Cardiac muscle cell (in vitro differentiated cells and primary cell): ENCODE results near the gene CCDC27. TPM values are rescaled to one million over a fixed set of nuclear protein-coding genes. Genes with fewer than 3 reads are reported as not detected.
"Not testable (repeated sequence)": the region's sequence is repeated elsewhere in the genome, so short reads cannot be mapped to it uniquely, and the experiment has no call there.

Experiments used
- DNase-seq, 2 donors: peaks; one replicate each; pipeline versions ENCODE4 v3.0.0 to v3.0.0-alpha.2; 2010 to 2017; ENCODE audit warnings: low read depth in 1 of 2, low spot score in 1 of 2
- H3K27ac ChIP-seq: fragments of 200-600 bp; sonication (generic); 2 replicates; pipeline ENCODE4 v1.5.1; 2016
- H3K27me3 ChIP-seq: fragments of 200-600 bp; sonication (generic); 2 replicates; pipeline ENCODE4 v1.6.0; 2016; ENCODE audit warnings: control low read depth
- H3K36me3 ChIP-seq: fragments of 200-600 bp; sonication (generic); 2 replicates; pipeline ENCODE4 v1.5.1; 2016; ENCODE audit warnings: control low read depth
- H3K4me1 ChIP-seq: fragments of 200-600 bp; sonication (generic); 2 replicates; pipeline ENCODE4 v1.8.1; 2017; ENCODE audit warnings: low read depth, mild to moderate bottlenecking, mixed run types
- H3K4me3 ChIP-seq: fragments of 200-600 bp; sonication (generic); 2 replicates; pipeline ENCODE4 v1.5.1; 2016; ENCODE audit warnings: mild to moderate bottlenecking
- H3K9me3 ChIP-seq: fragments of 200-600 bp; sonication (generic); 2 replicates; pipeline ENCODE4 v1.5.1; 2017; ENCODE audit warnings: low read depth, mild to moderate bottlenecking, control low read depth
- CTCF ChIP-seq: IDR thresholded peaks from 2 replicates; pipeline ENCODE4 v1.5.1; 2012; ENCODE audit warnings: low read depth, mild to moderate bottlenecking, low read length
- polyA plus RNA-seq: library from polyadenylated mRNA; unstranded; fragments of >200 nt; fragmentation: Nextera tagmentation; extraction: Ambion mirVana; gene quantifications from 2 replicates; pipeline ENCODE4 v1.2.1, GENCODE V29; 2016
- total RNA-seq: library from RNA; depleted of rRNA; stranded (reverse); fragments of >200 nt; gene quantifications from 2 replicates; pipeline ENCODE4 v1.2.3, GENCODE V29; 2016

Gene CCDC27
- total and polyA plus RNA-seq, 2 experiments from 2014 or later = 0.09 to 0.71 TPM

- Histone ChIP-seq H3K27me3 (peaks cover 9% of the 10 kb centered on the region), H3K36me3 (no peaks in the 10 kb centered on the region), H3K27ac (peak overlapping the region; percentile 67), H3K9me3 (no peaks in the 10 kb centered on the region), H3K4me3 (peak overlapping the region; percentile 90), H3K4me1 (peaks cover 7% of the 10 kb centered on the region)
- TF ChIP-seq CTCF = no peak
- peak in 1 of 2 donors; percentile 42 for DNase-seq
Measured at GRCh38 chr1:3795453-3796214, 43.4 kb downstream of the CCDC27 start.

- H3K36me3 ChIP-seq = no peaks in the 10 kb centered on the region
- H3K27me3 ChIP-seq = peaks cover 10% of the 10 kb centered on the region
- H3K4me3 ChIP-seq = peak within 1 kb of the TSS; percentile 90
- TF ChIP-seq CTCF = no peak
- no peaks in the 10 kb centered on the region for H3K9me3 ChIP-seq
- H3K27ac ChIP-seq = peak within 1 kb of the TSS; percentile 67
- peaks cover 7% of the 10 kb centered on the region for H3K4me1 ChIP-seq
- peak; percentile 93 to 96 for DNase-seq
Measured at GRCh38 chr1:3796215-3797061, 44.2 kb downstream of the CCDC27 start, which contains the start of gene LRRC47. Gene LRRC47, minus strand, starts transcription at chr1:3796498. Its CDS starts 22 bp downstream, at chr1:3796476.

GRCh38 chr1:3799976-3800685 lies 47.9 kb downstream of the CCDC27 start:
- no peak for TF ChIP-seq CTCF
- H3K27me3 ChIP-seq = peaks cover 10% of the 10 kb centered on the region
- no peaks in the 10 kb centered on the region for H3K36me3 ChIP-seq
- DNase-seq = no peak
- H3K4me1 ChIP-seq = peaks cover 4% of the 10 kb centered on the region
- no peaks in the 10 kb centered on the region for H3K9me3 ChIP-seq
- H3K4me3 ChIP-seq = no peak overlapping the region
- H3K27ac ChIP-seq = no peak overlapping the region

GRCh38 chr1:3800795-3801194 lies 48.5 kb downstream of the CCDC27 start:
- not testable (repeated sequence) for H3K36me3 ChIP-seq, H3K27ac ChIP-seq, DNase-seq, H3K4me1 ChIP-seq, H3K4me3 ChIP-seq, H3K9me3 ChIP-seq
- H3K27me3 ChIP-seq = peaks cover 10% of the 10 kb centered on the region

GRCh38 chr1:3803905-3804626 lies 51.8 kb downstream of the CCDC27 start:
- peaks cover 10% of the 10 kb centered on the region for H3K27me3 ChIP-seq
- no peak for TF ChIP-seq CTCF
- DNase-seq = peak in 1 of 2 donors; percentile 52

GRCh38 chr1:3804627-3804944 lies 52.3 kb downstream of the CCDC27 start:
- not testable (repeated sequence) for H3K9me3 ChIP-seq, H3K36me3 ChIP-seq, H3K4me3 ChIP-seq, H3K4me1 ChIP-seq
- H3K27me3 ChIP-seq = peaks cover 10% of the 10 kb centered on the region
- peak overlapping the region; percentile 48 for H3K27ac ChIP-seq
- peak in 1 of 2 donors; percentile 23 for DNase-seq

More at GRCh38 chr1:3803905-3804626, 51.8 kb downstream of the CCDC27 start:
- peak overlapping the region; percentile 48 for H3K27ac ChIP-seq
- H3K36me3 ChIP-seq = no peaks in the 10 kb centered on the region
- H3K9me3 ChIP-seq = no peaks in the 10 kb centered on the region
- no peak overlapping the region for H3K4me3 ChIP-seq
- H3K4me1 ChIP-seq = no peaks in the 10 kb centered on the region
